ENCODE results near the gene FIG4. TPM values are rescaled to one million over a fixed set of nuclear protein-coding genes. Genes with fewer than 3 reads are reported as not detected.
"Not testable (repeated sequence)": the region's sequence is repeated elsewhere in the genome, so short reads cannot be mapped to it uniquely, and the experiment has no call there.

Gene FIG4
- total RNA-seq, 4 donors from 2014 or later, result 7.9 to 17.5 (median 11.7) TPM

GRCh38 chr6:109739686-109740085 is 48.6 kb downstream of the FIG4 start:
- Histone ChIP-seq H3K4me1 (no peaks in the 10 kb centered on the region), H3K27ac (no peak overlapping the region), H3K36me3 (peaks cover 31% of the 10 kb centered on the region), H3K9me3 (no peaks in the 10 kb centered on the region), H3K4me3 (no peak overlapping the region), H3K27me3 (no peaks in the 10 kb centered on the region)
- DNase-seq (ENCODE audit: low spot score in 2 of 2), result no peak
- TF ChIP-seq POLR2A (IDR thresholded peaks at IDR 0.05), result no peak
- no peak for TF ChIP-seq EP300 (IDR thresholded peaks at IDR 0.05)
- TF ChIP-seq POLR2AphosphoS5 (IDR thresholded peaks at IDR 0.05), result no peak
- TF ChIP-seq, protein P1, sequence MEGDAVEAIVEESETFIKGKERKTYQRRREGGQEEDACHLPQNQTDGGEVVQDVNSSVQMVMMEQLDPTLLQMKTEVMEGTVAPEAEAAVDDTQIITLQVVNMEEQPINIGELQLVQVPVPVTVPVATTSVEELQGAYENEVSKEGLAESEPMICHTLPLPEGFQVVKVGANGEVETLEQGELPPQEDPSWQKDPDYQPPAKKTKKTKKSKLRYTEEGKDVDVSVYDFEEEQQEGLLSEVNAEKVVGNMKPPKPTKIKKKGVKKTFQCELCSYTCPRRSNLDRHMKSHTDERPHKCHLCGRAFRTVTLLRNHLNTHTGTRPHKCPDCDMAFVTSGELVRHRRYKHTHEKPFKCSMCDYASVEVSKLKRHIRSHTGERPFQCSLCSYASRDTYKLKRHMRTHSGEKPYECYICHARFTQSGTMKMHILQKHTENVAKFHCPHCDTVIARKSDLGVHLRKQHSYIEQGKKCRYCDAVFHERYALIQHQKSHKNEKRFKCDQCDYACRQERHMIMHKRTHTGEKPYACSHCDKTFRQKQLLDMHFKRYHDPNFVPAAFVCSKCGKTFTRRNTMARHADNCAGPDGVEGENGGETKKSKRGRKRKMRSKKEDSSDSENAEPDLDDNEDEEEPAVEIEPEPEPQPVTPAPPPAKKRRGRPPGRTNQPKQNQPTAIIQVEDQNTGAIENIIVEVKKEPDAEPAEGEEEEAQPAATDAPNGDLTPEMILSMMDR (IDR thresholded peaks at IDR 0.05), result no peak
- WGBS, result 93% methylated on average over 3 of the region's 3 CpGs

GRCh38 chr6:109740787-109741186 is 49.7 kb downstream of the FIG4 start:
- H3K27ac ChIP-seq, result no peak overlapping the region
- H3K4me3 ChIP-seq, result no peak overlapping the region
- no peak for TF ChIP-seq POLR2AphosphoS5 (IDR thresholded peaks at IDR 0.05)
- no peak for TF ChIP-seq POLR2A (IDR thresholded peaks at IDR 0.05)
- TF ChIP-seq, protein P1 (IDR thresholded peaks at IDR 0.05), result no peak
- no peak for TF ChIP-seq EP300 (IDR thresholded peaks at IDR 0.05)
- DNase-seq (ENCODE audit: low spot score in 2 of 2), result no peak
- H3K9me3 ChIP-seq, result no peaks in the 10 kb centered on the region
- H3K27me3 ChIP-seq, result no peaks in the 10 kb centered on the region
- peaks cover 20% of the 10 kb centered on the region for H3K36me3 ChIP-seq
- WGBS, result 80% methylated on average over 6 of the region's 7 CpGs
- H3K4me1 ChIP-seq, result no peaks in the 10 kb centered on the region

DNA sequence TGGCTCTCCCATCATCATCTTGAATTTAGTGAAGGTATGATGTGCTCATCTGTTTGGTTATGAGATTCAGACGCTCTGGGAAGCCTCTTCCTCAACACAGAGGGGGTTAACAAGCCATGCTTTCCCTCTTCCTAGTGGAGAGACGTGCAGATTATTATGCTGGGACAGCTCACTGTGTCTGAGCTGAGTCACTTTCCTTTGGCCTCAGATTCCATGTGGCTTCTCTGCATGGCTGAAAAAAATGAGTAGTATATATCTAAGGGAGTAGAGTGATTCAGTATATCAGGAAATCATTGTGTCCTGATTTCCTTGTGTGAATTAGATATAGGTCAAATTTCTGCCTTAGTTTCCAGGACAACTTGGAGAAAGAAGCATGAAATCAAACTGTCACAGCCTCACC is 52.6 kb downstream of the FIG4 start:
- no peaks in the 10 kb centered on the region for H3K27me3 ChIP-seq
- H3K27ac ChIP-seq, result no peak overlapping the region
- H3K9me3 ChIP-seq, result no peaks in the 10 kb centered on the region
- no peaks in the 10 kb centered on the region for H3K4me1 ChIP-seq
- no peak for DNase-seq (ENCODE audit: low spot score in 2 of 2)
- TF ChIP-seq POLR2AphosphoS5 (IDR thresholded peaks at IDR 0.05), result no peak
- TF ChIP-seq, protein P1 (IDR thresholded peaks at IDR 0.05), result no peak
- TF ChIP-seq POLR2A (IDR thresholded peaks at IDR 0.05), result no peak
- TF ChIP-seq EP300 (IDR thresholded peaks at IDR 0.05), result no peak
- WGBS, result 62% methylated on average over 2 of the region's 2 CpGs
- peaks cover 10% of the 10 kb centered on the region for H3K36me3 ChIP-seq
- no peak overlapping the region for H3K4me3 ChIP-seq

GRCh38 chr6:109744779-109745178 is 53.7 kb downstream of the FIG4 start:
- H3K27ac ChIP-seq; H3K9me3 ChIP-seq; H3K4me3 ChIP-seq; H3K36me3 ChIP-seq; DNase-seq (ENCODE audit: low spot score in 2 of 2); H3K4me1 ChIP-seq; H3K27me3 ChIP-seq: not testable (repeated sequence)
- 98% methylated on average over 3 of the region's 3 CpGs for WGBS

DNA sequence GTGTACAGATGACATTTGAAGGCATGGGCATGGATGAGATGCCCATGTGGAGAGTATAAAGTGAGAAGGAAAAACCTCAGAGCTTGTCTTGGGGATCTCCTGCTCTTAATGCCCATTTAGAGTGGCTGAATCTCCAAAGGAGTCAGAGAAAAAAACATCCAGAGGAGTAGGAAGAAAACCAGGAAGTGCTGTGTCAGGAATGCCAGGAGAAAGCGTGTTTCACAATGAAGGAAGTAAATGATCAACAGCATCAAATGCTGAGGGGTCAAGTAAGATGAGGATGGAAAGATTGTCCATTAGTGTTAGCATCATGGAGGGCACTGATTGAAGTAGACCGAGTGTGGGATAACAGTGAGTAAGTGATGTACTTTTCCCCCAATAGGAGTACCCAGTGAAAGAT is 56.1 kb downstream of the FIG4 start:
- TF ChIP-seq EP300 (IDR thresholded peaks at IDR 0.05), result no peak
- WGBS, result 95% methylated on average over 2 of the region's 2 CpGs
- no peak overlapping the region for H3K4me3 ChIP-seq
- DNase-seq (ENCODE audit: low spot score in 2 of 2), result no peak
- H3K4me1 ChIP-seq, result no peaks in the 10 kb centered on the region
- H3K9me3 ChIP-seq, result no peaks in the 10 kb centered on the region
- peaks cover 6% of the 10 kb centered on the region for H3K36me3 ChIP-seq
- no peaks in the 10 kb centered on the region for H3K27me3 ChIP-seq
- no peak overlapping the region for H3K27ac ChIP-seq

DNA sequence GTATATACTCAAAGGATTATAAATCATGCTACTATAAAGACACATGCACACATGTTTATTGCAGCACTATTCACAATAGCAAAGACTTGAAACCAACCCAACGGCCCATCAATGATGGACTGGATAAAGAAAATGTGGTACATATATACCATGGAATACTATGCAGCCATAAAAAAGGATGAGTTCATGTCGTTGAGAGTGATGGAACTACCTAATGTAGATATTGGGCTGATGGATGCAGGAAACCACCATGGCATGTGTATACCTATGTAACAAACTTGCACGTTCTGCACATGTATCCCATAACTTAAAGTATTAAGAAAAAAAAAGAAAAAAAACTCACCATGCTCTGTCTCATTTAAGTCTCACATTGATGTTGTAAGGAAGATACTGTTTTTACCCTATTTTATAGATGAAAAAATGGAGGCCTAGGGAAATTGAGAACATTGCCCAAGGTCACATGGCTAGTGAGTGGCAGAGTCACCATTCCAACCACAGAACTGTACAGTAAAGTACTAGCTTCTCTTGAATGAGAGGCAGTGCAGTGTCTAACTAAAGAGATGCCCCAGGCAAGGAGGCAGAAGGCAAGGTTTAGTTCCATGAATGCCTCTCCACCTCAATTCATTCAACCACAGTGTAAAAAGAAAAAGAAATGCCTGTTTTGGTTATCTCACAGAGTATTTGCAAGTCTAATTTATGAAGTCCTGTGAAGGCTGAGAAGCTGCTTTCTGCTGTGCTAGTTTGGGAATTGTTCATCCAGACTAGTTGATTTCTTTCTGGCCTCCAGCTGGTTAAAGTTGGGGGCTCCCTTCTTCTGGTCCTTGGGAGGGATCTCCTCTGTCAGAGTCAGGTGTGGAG is 68.2 kb downstream of the FIG4 start:
- 96% methylated on average over 3 of the region's 3 CpGs for WGBS
- Histone ChIP-seq H3K4me1 (no peaks in the 10 kb centered on the region), H3K27me3 (no peaks in the 10 kb centered on the region), H3K36me3 (peaks cover 8% of the 10 kb centered on the region), H3K9me3 (no peaks in the 10 kb centered on the region), H3K27ac (no peak overlapping the region), H3K4me3 (no peak overlapping the region)
- no peak for TF ChIP-seq EP300 (IDR thresholded peaks at IDR 0.05)
- no peak for TF ChIP-seq POLR2A (IDR thresholded peaks at IDR 0.05)
- TF ChIP-seq POLR2AphosphoS5 (IDR thresholded peaks at IDR 0.05), result no peak
- TF ChIP-seq, protein P1 (IDR thresholded peaks at IDR 0.05), result no peak
- no peak for DNase-seq (ENCODE audit: low spot score in 2 of 2)
